Right renal cortex interstitium (tissue), 3 donors: ENCODE measurements around the gene TCN1. TPM values are rescaled to one million over a fixed set of nuclear protein-coding genes. Genes with fewer than 3 reads are reported as not detected.
"Not testable (repeated sequence)": the region's sequence is repeated elsewhere in the genome, so short reads cannot be mapped to it uniquely, and the experiment has no call there.

ENCODE experiments used
- DNase-seq, 3 donors: peaks; one replicate each; pipeline ENCODE4 v3.0.0-alpha.2; 2013; ENCODE audit warnings: low read depth in 3 of 3, low spot score in 2 of 3
- polyA plus RNA-seq, 3 donors: library from polyadenylated mRNA; unstranded; fragments of 120-200 nt; gene quantifications; one replicate each; pipeline ENCODE4 v1.2.1, GENCODE V29; 2013; ENCODE audit not compliant: insufficient read length in 3 of 3

Gene TCN1, protein sequence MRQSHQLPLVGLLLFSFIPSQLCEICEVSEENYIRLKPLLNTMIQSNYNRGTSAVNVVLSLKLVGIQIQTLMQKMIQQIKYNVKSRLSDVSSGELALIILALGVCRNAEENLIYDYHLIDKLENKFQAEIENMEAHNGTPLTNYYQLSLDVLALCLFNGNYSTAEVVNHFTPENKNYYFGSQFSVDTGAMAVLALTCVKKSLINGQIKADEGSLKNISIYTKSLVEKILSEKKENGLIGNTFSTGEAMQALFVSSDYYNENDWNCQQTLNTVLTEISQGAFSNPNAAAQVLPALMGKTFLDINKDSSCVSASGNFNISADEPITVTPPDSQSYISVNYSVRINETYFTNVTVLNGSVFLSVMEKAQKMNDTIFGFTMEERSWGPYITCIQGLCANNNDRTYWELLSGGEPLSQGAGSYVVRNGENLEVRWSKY
- polyA plus RNA-seq, result not detected

DNA sequence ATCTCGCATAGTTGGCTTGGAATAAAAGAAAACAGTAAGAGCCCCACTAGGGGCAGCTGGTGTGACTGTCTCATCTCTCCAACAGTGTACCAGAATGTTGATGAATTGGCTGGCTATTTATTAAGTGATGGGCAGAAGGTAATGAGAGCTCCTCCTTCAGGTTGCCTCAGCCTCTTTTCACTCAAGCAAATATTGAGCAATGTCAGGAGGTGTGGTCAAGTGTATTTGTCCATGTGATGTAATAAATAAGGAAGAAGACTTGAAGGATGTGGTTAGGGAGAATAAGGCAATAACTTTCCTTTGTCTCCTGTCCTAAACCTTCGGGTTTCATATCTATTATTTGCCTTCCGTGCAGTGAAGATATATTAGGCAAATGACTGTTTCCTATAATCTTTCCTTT, at the start of gene TCN1:
Gene TCN1 (minus strand): TSS at position 91 of the 400 bp plus-strand sequence. CDS start 17 bp downstream, at position 74.
- no peak for DNase-seq

DNA sequence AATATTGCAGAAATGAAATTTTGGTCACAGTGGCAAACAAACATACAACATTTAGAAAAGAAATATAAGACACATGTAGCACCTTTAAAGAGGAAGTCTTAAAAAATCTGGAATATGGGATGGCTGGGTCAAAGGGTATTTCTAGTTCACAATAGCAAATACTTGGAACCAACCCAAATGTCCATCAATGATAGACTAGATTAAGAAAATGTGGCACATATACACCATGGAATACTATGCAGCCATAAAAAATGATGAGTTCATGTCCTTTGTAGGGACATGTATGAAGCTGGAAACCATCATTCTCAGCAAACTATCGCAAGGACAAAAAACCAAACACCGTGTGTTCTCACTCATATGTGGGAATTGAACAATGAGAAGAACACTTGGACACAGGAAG, 37.3 kb upstream of the TCN1 start:
- DNase-seq, result not testable (repeated sequence)

DNA sequence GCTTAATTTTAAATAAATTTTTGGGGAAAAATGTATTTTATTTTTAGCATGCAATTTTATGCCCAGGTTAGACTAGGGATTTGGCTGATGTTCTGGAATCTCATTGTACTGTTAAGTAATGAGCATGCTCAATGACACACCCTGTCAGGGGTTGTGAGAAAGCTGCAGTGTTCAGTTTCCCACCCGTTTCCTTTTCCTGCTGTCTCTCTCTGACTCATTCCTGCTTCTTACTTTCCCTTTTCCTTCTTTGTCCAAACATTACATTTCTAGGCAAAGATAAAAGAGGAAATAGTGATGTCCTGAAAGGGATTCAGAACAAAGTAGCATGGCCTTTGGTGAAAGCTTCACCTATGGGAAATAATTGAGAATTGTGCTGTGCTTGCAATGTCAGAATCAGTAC, 35.0 kb upstream of the TCN1 start:
- DNase-seq, result no peak

DNA sequence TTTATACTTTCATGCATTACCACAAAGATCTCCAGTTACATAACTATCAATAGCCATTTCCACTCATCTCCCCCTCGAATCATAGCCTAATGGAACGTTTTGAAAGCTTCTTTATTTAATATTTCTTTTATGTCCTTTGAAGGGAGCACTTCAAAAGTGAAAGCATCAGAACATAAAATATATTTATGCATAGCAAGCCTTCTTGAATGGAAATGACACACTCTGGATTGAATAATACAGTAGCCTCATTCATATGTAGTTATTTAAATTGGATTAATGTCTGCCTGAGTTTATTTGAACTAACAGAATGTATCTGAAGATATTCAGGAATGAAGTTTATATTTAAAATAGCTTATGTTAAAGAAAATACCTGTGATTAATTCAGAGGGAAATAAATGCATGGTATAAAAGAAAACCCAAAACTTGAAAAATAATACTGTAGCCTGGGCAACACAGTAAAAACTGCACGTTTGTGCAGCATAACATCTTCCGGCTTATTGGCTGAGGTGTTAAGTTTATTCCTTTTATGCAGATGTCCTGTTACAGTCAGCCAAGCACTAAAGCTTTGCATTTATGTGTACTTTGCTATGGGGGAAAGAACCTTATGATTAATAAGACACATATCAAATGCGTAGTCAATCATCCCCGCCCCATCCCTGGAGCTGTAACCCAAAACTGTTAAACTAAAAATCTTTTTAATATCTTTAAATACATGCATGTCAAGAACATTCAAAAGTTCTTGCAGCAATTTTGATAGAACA, 34.3 kb upstream of the TCN1 start:
- no peak for DNase-seq

DNA sequence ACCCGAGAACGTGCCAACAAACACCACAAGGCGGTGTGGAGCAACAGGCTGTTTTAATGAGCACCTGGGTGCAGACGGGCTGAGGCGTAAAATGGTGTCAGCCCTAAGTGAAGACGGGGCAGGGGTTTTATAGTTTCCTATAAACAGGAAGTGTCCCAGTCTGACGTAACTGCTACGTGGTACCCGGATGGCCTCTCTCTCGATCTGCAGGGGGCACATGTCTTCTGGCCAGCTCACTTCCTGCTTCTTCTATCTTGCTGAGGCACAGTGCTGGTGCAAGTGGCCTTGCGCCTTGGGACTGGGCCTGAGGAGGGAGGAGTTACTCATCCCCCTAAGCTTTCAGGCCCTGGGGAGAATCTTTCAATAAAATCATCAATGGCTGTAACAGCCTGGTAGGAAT, 33.2 kb upstream of the TCN1 start:
- DNase-seq, result no peak

DNA sequence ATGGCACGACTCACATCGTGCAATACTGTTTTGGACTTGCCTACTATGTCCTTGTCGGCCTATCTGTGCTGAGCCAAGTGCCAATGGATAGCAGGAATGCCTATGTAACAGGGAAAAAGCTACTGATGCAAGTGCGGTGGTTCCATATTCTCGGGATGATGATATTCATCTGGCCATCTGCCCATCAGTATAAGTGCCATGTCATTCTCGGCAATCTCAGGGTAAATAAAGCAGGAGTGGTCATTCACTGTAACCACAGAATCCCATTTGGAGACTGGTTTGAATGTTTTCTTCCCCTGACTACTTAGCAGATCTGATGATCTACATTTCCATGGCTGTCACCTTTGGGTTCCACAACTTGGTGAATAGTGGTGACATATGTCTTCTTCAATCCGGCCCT, 32.4 kb upstream of the TCN1 start:
- DNase-seq, result no peak

DNA sequence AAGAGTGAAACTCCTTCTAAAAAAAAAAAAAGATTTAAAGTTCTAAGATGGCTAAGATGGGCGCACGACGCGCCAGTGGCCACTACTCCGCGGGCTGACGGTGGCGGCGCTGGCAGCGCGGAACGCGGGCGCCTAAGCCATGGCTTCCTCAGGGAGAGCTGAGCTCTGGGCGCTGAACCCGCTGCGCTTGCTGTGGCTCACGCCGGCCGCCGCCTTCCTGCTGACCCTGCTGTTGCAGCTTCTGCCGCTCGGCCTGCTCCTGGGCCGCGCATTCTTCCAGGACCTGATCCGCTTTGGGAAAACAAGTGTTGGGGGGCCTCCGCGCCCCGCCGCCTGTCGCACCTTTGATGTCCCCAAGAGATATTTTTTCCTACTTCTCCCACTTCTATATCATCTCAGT, 31.8 kb upstream of the TCN1 start:
- no peak for DNase-seq

DNA sequence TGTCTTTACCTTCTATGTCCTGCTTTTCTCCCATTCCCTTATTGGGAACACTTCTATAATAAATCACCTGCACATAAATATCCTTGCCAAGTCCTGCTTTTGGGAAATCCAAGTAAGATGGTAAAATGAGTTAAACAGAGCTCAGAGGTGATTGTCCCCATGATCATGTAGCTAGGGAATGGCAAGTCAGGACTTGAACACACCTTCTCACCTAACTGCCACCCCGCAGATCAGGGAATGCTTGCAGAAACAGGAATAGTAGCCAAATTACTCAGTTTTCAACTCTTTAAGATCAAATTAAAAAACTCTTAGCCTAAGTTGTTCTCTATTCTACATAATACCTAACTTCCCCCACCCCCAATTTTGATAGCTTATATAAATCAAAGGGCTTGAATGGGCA, 28.3 kb upstream of the TCN1 start:
- no peak for DNase-seq

DNA sequence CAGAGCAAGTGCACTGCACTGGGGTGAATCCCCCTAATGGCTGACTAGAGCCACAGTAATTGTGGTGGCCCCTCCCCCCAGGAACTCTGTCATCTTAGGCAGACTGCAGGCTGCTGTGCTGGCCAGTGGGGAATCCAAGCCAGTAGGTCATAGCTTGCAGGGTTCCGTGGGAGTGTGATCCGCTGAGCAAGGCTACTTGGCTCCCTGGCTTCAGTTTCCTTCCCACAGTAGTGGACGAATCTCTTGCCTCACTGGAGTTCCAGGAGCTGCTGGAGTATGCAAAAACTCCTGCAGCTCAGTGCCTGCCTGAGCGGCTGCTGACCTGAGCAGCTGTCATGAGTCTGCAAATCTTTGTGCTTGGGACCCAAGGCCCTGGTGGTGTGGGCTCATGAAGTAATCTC, 25.5 kb upstream of the TCN1 start:
- no peak for DNase-seq

DNA sequence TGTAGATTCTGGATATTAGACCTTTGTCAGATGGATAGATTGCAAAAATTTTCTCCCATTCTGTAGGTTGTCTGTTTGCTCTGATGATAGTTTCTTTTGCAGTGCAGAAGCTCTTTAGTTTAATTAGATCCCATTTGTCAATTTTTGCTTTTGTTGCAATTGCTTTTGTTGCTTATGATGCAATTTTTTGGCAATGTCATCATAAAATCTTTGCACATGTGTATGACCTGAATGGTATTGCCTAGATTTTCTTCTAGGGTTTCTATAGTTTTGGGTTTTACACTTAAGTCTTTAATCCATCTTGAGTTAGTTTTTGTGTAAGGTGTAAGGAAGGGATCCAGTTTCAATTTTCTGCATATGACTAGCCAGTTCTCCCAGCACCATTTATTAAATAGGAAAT, 20.9 kb upstream of the TCN1 start:
- not testable (repeated sequence) for DNase-seq

DNA sequence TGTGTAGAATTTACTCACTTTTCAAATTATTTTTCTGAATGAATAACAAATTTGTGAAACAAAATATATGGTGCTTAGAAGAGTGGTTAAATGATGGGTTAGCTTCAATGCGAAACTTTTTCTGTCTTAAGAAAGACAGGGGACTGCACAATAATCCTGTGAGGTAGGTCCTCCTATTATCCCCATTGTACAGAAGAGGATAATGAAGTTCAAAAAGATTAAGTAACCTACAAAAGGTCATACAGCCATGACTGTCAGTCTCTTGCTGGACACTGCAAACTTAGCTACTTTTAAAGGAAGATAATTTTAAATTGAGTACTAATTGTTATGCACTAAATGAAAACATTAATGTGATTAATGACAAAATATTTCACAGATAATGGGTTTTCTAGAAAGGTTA, 17.3 kb upstream of the TCN1 start:
- DNase-seq, result no peak

DNA sequence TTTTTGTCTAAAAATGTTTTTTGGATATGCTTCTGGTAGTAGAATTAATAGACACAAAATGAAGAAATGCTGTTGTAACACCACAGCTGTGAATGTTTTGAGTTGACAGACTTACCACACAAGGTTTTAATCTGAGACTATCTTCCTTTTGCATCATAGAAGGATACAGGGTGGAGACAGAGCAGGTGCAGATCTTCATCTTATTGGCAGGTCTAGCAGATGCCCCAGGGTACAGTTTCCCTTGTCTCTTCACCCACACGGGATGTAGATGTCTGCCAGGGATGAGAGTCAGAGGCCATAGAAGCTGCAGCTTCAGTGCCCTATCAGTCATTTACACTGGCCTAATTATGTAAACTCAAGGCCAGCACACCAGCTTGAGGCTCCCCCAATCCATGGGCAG, 13.3 kb upstream of the TCN1 start:
- DNase-seq, result no peak

DNA sequence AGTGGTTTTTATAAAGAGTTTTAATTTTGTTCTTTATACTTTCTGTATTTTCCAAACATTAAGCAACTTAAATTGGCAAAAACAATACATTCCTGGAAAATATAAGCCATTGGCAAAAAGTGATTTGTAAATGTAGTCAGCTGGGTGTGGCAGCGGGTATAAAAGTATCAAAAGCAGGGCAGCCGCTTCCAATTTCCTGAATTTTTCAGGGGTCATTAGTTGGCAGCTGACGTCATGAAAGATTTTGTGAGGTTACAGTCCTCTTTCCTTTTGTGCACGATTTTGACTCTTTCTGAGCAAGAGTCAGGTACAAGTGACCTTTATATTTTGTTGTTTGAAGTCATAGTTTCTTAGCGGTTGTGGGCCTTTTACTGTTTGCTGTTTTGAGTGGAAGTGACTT, 12.3 kb upstream of the TCN1 start, which contains the start of gene OOSP3:
Gene OOSP3 (plus strand): TSS at position 208 of the 400 bp plus-strand sequence. CDS start 27 bp downstream, at position 235.
- no peak for DNase-seq

DNA sequence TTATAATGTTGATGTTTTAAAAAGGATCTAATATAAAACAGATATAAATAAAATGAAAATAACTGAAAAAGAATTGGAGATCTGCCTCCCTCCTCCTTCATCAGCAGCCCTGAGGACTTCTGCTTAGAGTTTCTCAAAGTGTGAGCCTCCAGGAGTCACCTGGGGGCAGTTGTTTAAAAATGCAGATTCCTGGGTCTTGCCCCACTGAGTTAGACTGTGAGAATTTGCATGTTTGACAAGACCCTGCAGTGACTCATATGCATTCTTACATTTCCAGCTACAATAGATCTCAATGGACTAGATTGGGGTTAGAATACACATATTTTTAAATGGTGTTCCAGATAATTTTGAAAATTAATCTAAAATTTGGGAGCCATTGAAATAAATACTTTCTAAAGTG, 11.5 kb upstream of the TCN1 start:
- DNase-seq, result no peak

DNA sequence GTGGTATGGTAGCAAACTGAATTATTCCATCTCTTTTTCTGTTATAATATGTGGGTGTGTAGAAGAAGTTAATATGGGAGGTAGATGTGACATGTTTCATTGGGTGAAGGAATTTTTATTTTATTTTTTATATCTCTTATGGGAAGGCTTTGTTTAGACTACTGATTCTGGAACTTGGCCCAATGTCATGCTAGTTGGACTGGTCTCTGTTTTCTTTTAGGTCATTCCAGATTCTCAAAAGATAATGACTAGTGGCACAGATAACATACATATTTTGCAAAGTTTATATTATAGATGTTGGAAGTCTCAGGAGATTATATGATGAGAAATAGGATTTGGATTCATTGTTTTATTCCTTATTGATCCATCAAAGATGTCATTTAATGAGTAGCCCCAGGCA, 11.0 kb upstream of the TCN1 start:
- DNase-seq, result no peak

DNA sequence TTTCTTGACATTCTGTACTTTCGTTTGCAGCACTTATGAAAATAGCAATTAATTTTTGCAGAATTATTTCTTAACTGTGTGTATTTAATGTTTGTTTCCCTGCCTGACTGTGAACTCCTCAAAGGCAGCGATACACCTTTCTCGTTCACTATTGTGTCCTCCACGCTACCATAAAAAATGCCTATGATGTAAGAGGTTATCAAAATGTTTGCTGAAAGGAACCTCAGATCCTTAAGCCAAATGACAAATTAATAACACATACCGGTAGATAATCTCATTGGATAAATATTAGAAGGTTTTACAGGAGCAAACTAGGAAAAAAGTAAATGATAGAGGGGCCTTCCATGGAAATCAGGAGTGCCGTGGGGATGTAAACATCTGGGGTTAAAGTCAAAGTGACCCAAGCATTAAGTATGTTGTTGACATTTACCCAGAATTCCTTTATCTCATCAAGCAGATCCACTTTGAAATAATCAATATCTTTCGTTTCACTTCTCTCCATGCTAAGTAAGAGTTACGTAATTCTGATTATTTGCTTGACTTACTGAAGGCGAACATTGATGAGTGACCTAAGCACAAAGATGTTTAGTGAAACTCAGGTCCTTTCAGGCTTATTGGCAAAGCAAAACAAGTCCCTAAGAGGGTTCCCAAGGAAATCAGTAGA, 9.7 kb upstream of the TCN1 start:
- DNase-seq, result no peak

DNA sequence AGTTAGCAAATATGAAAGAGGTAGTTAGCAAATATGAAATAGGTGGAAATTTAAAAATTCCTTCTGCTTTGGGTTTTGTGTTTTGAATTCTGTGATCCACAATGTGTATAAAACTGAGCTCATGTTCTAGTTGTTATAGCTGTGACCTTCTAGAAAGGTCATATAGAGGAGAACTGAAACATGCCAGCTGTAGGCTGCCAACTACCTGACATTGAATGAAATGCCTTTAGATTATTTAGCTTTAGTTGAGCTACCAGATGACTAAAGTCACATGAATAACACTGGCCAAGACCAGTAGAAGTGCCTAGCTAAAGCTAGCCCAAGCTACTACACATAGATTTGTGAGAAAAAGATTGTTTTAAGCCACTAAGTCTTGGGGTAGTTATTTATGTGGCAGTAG, 5.8 kb upstream of the TCN1 start:
- no peak for DNase-seq

DNA sequence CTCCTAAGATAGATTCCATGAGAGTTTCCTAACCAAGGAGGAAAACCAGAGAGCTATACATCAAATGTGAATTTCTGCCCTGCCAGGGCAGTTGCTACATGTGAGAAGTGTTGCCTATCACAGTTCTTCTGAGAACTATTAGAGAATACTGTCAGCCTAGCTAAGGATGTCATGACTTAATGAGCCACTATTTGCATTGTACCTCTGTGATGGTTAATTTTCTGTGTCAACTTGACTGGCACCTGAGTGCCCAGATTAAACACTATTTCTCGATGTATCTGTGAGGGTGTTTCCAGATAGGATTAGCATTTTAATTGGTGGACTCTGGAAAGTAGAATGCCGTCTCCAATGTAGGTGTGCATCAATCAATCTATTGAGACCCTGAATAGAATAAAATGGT, 1.7 kb upstream of the TCN1 start:
- DNase-seq, result no peak

DNA sequence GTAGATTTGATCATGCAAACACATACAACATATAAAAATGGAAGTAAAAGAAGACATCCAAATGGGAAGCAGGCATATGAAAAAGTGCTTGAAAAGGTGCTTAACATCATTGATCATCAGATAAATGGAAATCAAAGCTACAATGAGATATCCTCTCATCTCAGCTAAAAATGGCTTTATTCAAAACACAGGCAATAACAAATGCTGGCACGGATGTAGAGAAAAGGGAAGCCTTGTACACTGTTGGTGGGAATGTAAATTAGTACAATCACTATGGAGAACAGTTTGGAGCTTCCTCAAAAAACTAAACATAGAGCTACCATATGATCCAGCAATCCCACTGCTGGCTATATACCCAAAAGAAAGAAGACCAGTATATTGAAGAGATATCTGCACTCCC, 549 bp upstream of the TCN1 start:
- DNase-seq, result no peak

DNA sequence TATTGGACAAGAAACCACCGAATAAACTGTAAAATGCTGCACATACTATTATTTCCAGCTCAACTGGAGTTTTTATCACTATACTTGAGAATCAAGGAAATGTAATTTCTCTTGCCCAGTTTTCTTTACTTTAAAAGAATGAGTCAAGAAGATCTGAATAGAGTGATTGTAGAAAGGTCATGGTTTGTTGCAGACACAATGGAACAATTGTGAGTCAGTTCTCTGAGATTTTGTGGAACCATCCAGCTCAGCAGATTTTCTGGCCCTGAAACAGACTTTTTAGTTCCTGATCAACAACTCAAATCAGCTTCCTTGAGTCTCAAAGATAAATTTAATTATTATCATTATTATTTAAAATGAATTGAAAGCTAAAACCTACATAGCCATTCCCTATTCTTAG, 1.3 kb downstream of the TCN1 start:
- no peak for DNase-seq

DNA sequence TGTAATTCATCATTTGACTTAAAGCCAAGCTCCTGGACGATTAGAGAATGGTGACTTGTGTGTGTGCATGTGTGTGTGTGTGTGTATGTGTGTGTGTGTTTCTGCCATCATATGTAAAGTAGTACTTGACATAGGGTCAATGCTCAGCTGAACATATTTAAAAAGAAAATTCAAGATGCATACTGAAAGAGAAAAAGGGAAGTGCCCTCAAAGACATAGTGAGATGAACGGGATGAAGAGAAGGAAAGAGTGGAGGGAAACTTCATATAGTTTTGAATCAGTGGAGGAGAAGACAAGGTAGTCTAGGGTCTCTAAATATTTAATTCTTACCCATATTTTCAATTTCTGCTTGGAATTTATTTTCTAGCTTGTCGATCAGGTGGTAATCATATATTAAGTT, 4.0 kb downstream of the TCN1 start:
- DNase-seq, result no peak
